HEK293 (cell line): ENCODE data around the gene LARGE1.

ENCODE experiments used
- CTCF ChIA-PET: fragments of 350-600 bp; formaldehyde crosslinking; extraction: SDS; loops from one replicate; lab custom pipeline; 2021; ENCODE audit warnings: antibody characterized with exemption; lab: Yijun Ruan, JAX
- POLR2A ChIA-PET: fragments of 300-600 bp; formaldehyde crosslinking; extraction: SDS; loops from one replicate; lab custom pipeline; 2020; ENCODE audit warnings: antibody characterized with exemption, inconsistent platforms; lab: Yijun Ruan, JAX
- H3K27ac ChIP-seq: fragments of 200-500 bp; sonication (Bioruptor generic); 2 replicates; pipeline ENCODE4 v1.5.1; 2014; ENCODE audit warnings: low read depth, low read length, control low read depth, inconsistent platforms; ENCODE audit errors: extremely low read depth
- H3K36me3 ChIP-seq, 2 experiments: fragments of 200-500 bp in 1 of 2; sonication (Bioruptor generic) in 1 of 2; 1 replicate in 1 of 2; 2 replicates in 1 of 2; pipeline ENCODE4 v1.5.1; 2014 to 2017; ENCODE audit warnings: inconsistent platforms in 2 of 2, low read length in 2 of 2; ENCODE audit not compliant: control insufficient read depth in 2 of 2, insufficient read depth in 1 of 2
- H3K4me1 ChIP-seq: fragments of 200-500 bp; sonication (Bioruptor generic); 2 replicates; pipeline ENCODE4 v1.5.1; 2014; ENCODE audit warnings: mild to moderate bottlenecking, low read length, inconsistent platforms; ENCODE audit not compliant: control insufficient read depth, insufficient read depth
- H3K4me3 ChIP-seq: 2 replicates; pipeline ENCODE4 v1.5.1; 2011; ENCODE audit warnings: low read depth, mild to moderate bottlenecking, control low read depth, low read length, moderate library complexity
- H3K9me3 ChIP-seq: fragments of 200-500 bp; sonication (Bioruptor generic); 2 replicates; pipeline ENCODE4 v1.5.1; 2014; ENCODE audit warnings: low read depth, low read length, inconsistent platforms; ENCODE audit not compliant: control insufficient read depth, insufficient read depth
- BCL11B ChIP-seq: fragments of 450-650 bp; formaldehyde crosslinking; IDR thresholded peaks from 2 replicates; pipeline ENCODE4 v1.5.1; 2016; ENCODE audit warnings: low read depth, missing biosample characterization, missing genetic modification characterization
- EGR2 ChIP-seq: fragments of 450-650 bp; formaldehyde crosslinking; IDR thresholded peaks from 2 replicates; pipeline ENCODE4 v1.5.1; 2016; ENCODE audit warnings: low read depth, missing biosample characterization, missing genetic modification characterization
- ELK4 ChIP-seq: IDR thresholded peaks from 2 replicates; pipeline ENCODE4 v1.6.1; 2011; ENCODE audit warnings: mild to moderate bottlenecking, low read depth, low read length, borderline replicate concordance
- GLI4 ChIP-seq: fragments of 450-650 bp; formaldehyde crosslinking; IDR thresholded peaks from 2 replicates; pipeline ENCODE4 v1.5.1; 2016; ENCODE audit warnings: missing biosample characterization, missing genetic modification characterization
- KLF7 ChIP-seq: fragments of 450-650 bp; formaldehyde crosslinking; IDR thresholded peaks from 2 replicates; pipeline ENCODE4 v1.5.1; 2016; ENCODE audit warnings: missing biosample characterization, missing genetic modification characterization, borderline replicate concordance
- YY2 ChIP-seq: fragments of 450-650 bp; formaldehyde crosslinking; IDR thresholded peaks from 2 replicates; pipeline ENCODE4 v1.5.1; 2016; ENCODE audit warnings: missing biosample characterization, missing genetic modification characterization
- ZBTB49 ChIP-seq: fragments of 450-650 bp; formaldehyde crosslinking; IDR thresholded peaks from 2 replicates; pipeline ENCODE4 v1.5.1; 2016; ENCODE audit warnings: missing biosample characterization, missing genetic modification characterization, low read depth
- ZBTB8A ChIP-seq: fragments of 450-650 bp; formaldehyde crosslinking; IDR thresholded peaks from 2 replicates; pipeline ENCODE4 v1.5.1; 2016; ENCODE audit warnings: missing biosample characterization, missing genetic modification characterization
- ZNF132 ChIP-seq: fragments of 450-650 bp; formaldehyde crosslinking; IDR thresholded peaks from 2 replicates; pipeline ENCODE4 v1.5.1; 2017; ENCODE audit warnings: missing biosample characterization, missing genetic modification characterization, borderline replicate concordance
- ZNF138 ChIP-seq: fragments of 450-650 bp; formaldehyde crosslinking; IDR thresholded peaks from 2 replicates; pipeline ENCODE4 v1.5.1; 2016; ENCODE audit warnings: missing biosample characterization, missing genetic modification characterization, borderline replicate concordance
- ZNF140 ChIP-seq: fragments of 450-650 bp; formaldehyde crosslinking; IDR thresholded peaks from 2 replicates; pipeline ENCODE4 v1.5.1; 2016; ENCODE audit warnings: missing biosample characterization, missing genetic modification characterization
- ZNF211 ChIP-seq: fragments of 450-650 bp; formaldehyde crosslinking; IDR thresholded peaks from 2 replicates; pipeline ENCODE4 v1.5.1; 2016; ENCODE audit warnings: low read depth, missing biosample characterization, missing genetic modification characterization
- ZNF398 ChIP-seq: fragments of 450-650 bp; formaldehyde crosslinking; IDR thresholded peaks from 2 replicates; pipeline ENCODE4 v1.5.1; 2017; ENCODE audit warnings: missing biosample characterization, missing genetic modification characterization
- ZNF514 ChIP-seq: fragments of 450-650 bp; formaldehyde crosslinking; IDR thresholded peaks from 2 replicates; pipeline ENCODE4 v1.5.1; 2016; ENCODE audit warnings: missing biosample characterization, missing genetic modification characterization
- ZNF521 ChIP-seq: fragments of 450-650 bp; formaldehyde crosslinking; IDR thresholded peaks from 2 replicates; pipeline ENCODE4 v1.5.1; 2017; ENCODE audit warnings: missing biosample characterization, mild to moderate bottlenecking, missing genetic modification characterization
- ZNF600 ChIP-seq: fragments of 450-650 bp; formaldehyde crosslinking; IDR thresholded peaks from 2 replicates; pipeline ENCODE4 v1.5.1; 2016; ENCODE audit warnings: missing biosample characterization, missing genetic modification characterization
- ZNF621 ChIP-seq: fragments of 450-650 bp; formaldehyde crosslinking; IDR thresholded peaks from 2 replicates; pipeline ENCODE4 v1.5.1; 2017; ENCODE audit warnings: missing biosample characterization, missing genetic modification characterization
- ZNF639 ChIP-seq: fragments of 450-650 bp; formaldehyde crosslinking; IDR thresholded peaks from 2 replicates; pipeline ENCODE4 v1.5.1; 2016; ENCODE audit warnings: missing biosample characterization, missing genetic modification characterization
- ZNF777 ChIP-seq: fragments of 450-650 bp; formaldehyde crosslinking; IDR thresholded peaks from 2 replicates; pipeline ENCODE4 v1.5.1; 2017; ENCODE audit warnings: missing biosample characterization, missing genetic modification characterization, borderline replicate concordance
- ZNF785 ChIP-seq: fragments of 450-650 bp; formaldehyde crosslinking; IDR thresholded peaks from 2 replicates; pipeline ENCODE4 v1.5.1; 2016; ENCODE audit warnings: missing biosample characterization, missing genetic modification characterization
- ZNF792 ChIP-seq: fragments of 450-650 bp; formaldehyde crosslinking; IDR thresholded peaks from 2 replicates; pipeline ENCODE4 v1.5.1; 2016; ENCODE audit warnings: missing biosample characterization, missing genetic modification characterization

Gene LARGE1

GRCh38 chr22:33658775-33659174, 261.5 kb downstream of the LARGE1 start:
- Histone ChIP-seq H3K9me3 (no peaks in the 10 kb centered on the region), H3K27ac (no peak overlapping the region), H3K36me3 (no peaks in the 10 kb centered on the region), H3K4me1 (peaks cover 3% of the 10 kb centered on the region), H3K4me3 (no peak overlapping the region)
- no peak for TF ChIP-seq ZBTB8A (tag by site-specific recombination)
- no peak for TF ChIP-seq ZNF639 (tag by site-specific recombination)
- no peak for TF ChIP-seq YY2 (tag by site-specific recombination)
- no peak for TF ChIP-seq ZNF785 (tag by site-specific recombination)
- no peak for TF ChIP-seq ZNF132 (tag by site-specific recombination)
- TF ChIP-seq ZNF398, result no peak
- TF ChIP-seq ZNF521 (tag by site-specific recombination), result no peak
- no peak for TF ChIP-seq ZNF138 (tag by site-specific recombination)
- TF ChIP-seq GLI4 (tag by site-specific recombination), result no peak
- no peak for TF ChIP-seq ZNF211 (tag by site-specific recombination)
- TF ChIP-seq ZNF777 (tag by site-specific recombination), result no peak
- TF ChIP-seq ZNF621, result no peak
- TF ChIP-seq BCL11B (tag by site-specific recombination), result no peak
- no peak for TF ChIP-seq ZBTB49 (tag by site-specific recombination)
- no peak for TF ChIP-seq ZNF140 (tag by site-specific recombination)
- no peak for TF ChIP-seq ZNF600 (tag by site-specific recombination)
- TF ChIP-seq ZNF514 (tag by site-specific recombination), result no peak
- TF ChIP-seq ZNF792, result no peak
- CTCF ChIA-PET, result interaction anchor here (1.5 kb wide), 1 partner anchor 19 kb away, joined by 3 read pairs; no protein-coding TSS in a partner anchor
- POLR2A ChIA-PET, result no interaction called here

- Histone ChIP-seq H3K27ac (no peak overlapping the region), H3K36me3 (no peaks in the 10 kb centered on the region), H3K9me3 (no peaks in the 10 kb centered on the region), H3K4me3 (no peak overlapping the region), H3K4me1 (peaks cover 5% of the 10 kb centered on the region)
- ChIA-PET CTCF (no interaction called here), POLR2A (no interaction called here)
- no peak for TF ChIP-seq KLF7 (tag by site-specific recombination)
- TF ChIP-seq ELK4, result no peak
- TF ChIP-seq EGR2, result no peak
- TF ChIP-seq ZNF398, result no peak
Measured at GRCh38 chr22:33657670-33658069, 262.6 kb downstream of the LARGE1 start.
